HG03457 (cell line): ENCODE measurements around the gene ASB18.
"Not testable (repeated sequence)": the region's sequence is repeated elsewhere in the genome, so short reads cannot be mapped to it uniquely, and the experiment has no call there.

Experiments used
- ATAC-seq: cut with Tn5 transposase; IDR thresholded peaks from one replicate; pipeline ENCODE4 v1.9.1; 2021; ENCODE audit warnings: moderate number of reproducible peaks; ENCODE audit not compliant: unreplicated experiment

The ASB18 gene, protein sequence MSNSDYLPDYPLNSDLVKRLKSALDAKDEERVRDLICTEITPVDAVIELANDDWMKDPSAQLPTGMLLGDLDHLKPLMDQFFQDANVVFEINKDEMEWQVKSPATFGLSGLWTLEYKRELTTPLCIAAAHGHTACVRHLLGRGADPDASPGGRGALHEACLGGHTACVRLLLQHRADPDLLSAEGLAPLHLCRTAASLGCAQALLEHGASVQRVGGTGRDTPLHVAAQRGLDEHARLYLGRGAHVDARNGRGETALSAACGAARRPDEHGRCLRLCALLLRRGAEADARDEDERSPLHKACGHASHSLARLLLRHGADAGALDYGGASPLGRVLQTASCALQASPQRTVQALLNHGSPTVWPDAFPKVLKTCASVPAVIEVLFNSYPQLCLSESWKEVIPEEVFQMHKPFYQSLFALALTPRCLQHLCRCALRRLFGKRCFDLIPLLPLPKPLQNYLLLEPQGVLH

DNA sequence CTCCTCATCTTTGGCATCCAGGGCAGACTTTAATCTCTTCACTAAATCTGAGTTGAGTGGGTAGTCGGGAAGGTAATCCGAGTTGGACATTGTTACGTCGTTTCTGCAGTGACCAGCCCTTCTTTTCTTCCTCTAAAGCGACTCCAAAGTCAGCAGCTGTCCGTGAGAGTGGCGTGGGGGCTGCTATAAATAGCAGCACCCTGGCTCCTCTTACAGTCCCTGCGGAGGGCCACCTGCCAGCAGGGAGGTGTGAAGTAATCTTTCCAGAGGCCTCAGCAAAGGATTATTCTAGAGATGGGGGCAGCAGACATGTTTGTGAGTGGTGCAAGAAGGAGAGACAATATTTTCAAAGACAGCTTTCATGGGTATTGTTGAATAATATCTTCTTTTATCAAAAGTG, at the start of gene ASB18:
TSS of gene ASB18 (minus strand) at position 151 of the 400 bp plus-strand sequence. CDS start at position 90, 61 bp downstream.
- ATAC-seq: no peak

DNA sequence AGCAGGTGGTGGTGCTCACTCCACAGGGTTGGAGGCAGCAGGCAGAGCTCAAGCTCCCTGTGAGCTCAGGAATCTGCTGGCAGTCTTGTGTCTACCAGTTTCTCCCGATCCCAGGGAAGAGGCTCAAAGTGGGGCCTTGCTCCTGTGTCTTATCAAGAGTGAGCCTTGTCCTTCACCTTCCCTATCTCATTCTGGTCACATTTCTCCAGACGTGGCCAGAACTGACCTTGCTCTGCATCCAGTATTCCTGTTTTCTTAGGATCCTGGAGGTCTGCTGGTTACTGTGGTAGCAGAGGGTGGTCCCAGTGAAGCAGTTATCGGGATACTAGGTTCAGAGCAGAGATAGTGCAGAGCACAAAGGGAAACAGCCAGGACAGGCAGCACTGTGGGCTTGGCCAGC, 47.1 kb upstream of the ASB18 start:
- ATAC-seq: no peak

DNA sequence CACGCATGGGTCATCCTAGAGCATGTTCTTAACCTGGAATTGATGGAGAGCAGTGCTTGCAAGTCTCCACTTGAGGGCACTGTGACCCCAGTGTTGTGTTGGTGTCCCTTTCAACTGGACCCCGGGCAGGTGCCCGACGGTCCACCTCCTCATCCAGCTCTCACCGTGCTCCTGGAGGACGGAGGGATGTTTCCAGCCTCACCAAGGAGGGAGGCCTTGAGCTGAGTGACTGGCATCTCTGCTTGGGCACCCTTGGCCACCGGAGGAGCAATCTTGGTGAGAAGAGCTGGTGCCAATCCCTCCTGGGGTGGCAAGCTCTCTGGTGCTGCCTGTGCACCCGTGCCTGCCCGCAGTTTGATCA, 45.4 kb upstream of the ASB18 start:
- ATAC-seq: no peak

DNA sequence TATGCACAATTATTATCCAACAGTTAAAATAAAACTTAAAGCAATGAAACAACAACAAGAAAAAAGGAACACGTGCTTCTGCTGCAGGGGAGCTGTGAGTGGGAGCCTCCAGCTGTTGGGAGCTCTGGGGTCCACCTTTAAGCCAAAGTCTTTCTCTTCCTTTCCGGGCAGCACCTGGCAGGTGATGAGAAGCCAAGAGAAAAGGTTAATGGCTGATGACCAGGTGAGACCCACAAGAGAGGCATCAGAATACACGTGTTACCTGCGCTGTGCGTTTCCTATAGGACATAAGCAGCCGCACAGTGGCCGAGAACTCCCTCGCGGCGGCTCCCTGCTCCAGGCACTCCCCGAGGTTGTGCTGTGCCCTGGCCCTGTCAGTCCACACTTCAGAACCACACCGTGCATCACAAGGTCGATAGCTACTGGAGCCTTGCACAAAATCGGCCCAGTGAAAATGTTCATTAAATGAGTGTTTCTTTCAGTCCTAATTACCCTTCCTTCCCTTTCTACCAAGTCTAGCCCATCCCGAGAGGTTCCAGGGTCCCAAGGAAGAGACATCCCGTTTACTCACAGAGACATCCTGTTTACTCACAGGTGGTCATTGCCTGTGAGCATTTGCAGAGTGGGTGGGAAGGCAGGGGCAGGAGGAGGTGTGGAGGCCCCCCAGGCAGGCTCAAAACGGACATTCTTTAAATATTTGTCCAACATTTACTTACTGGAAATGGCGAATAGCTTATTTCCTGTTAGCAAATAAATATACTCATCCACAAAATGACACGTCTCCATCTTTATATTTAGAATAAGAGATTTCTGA, 44.9 kb upstream of the ASB18 start:
- no peak for ATAC-seq

DNA sequence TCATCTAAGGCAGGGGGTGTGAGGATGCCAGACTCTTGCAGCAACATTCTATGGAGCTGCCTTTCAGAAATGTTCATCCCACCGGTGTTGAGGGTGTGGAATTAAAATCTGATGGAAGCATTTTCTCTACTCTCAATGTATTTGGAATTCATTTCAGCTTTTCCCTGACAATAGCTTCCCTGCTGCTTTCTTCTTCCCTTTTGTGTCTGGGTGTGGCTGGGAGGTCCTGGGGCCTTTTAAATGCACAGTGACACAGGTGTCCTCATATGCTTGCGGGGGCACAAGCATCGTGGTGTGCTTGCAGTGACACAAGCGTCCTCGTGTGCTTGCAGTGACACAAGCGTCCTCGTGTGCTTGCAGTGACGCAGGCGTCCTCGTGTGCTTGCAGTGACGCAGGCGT, 43.4 kb upstream of the ASB18 start:
- no peak for ATAC-seq

DNA sequence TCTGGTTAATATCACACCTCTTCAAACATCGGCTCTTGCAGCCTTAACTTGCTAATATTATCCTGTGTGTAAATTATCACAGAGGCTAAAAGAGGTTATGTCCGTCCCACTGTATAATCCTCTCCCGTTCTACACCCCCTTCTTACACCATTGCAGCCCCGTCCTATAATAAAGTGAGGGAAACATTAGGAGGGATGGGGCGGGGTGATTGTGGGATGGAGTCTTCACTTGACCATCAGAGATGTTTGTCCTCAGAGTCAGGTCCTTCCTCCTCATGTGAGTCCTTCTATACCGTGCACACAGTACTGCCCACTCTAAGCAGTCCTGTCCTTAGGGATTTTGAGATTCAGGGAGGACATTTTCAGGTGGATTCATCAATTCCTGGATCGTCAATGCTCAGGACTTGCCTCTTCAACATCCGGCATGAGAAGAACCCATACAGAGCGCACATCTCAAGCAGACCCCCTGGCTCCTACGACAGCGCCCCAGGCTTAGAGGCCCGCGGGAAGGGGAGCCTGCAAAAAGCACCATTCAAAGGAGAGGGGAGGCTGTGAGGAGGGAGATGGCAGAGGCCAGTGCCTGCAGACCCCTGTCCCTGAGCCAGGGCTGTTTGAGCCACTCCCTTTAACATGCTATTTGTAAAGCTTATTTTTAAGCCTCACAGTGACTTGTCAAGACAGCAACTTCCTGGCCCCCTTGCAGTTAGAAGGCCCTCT, 42.8 kb upstream of the ASB18 start:
- ATAC-seq: no peak

DNA sequence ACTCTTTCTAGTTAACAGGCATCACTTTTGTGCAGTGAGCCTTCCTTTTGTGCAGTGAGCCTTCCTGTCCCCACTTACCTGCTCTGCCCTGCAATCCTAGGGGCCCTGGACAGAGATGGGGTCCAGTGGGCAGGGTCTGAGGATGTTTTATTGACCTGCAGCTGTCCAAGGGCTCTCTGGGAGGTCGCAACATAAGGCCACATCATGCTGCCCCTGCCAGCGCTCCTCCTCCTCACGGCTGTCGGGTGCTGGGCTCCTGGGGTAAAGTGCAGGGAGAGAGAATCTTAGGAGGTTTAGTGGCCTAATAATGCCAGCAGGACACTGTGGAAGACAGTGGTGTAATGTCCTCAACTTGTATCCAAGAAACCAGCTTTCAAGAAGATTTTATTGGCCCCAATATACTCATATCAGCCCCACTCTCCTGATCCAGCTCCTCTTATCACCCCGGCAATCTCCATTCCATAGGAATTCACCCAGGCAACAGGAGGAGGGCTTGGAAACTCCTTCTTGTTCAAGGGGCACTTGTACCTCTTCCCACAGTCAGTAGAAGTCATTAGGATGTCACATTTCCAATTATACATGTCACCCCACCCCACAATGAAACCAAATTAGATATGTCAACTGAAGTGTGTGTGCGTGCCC, 41.9 kb upstream of the ASB18 start:
- ATAC-seq: no peak

DNA sequence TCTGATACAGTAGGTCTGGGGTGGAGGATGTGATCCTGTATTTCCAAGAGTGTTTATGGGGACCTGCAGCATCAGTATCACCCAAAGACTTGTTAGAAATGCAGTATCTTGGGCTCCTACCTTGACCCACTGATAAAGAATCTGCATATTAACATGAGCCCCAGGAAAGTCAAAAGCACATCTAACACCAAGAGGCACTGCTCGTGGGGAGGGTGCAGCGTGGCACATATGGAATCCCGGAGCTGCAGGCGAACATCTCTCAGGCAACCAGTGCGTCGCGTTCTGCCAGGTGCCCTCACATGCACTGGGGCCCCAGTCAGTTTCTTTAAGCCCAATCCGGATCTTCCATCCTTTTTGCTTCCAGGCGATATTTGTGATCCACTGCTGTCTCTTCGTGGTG, 41.3 kb upstream of the ASB18 start:
- no peak for ATAC-seq

DNA sequence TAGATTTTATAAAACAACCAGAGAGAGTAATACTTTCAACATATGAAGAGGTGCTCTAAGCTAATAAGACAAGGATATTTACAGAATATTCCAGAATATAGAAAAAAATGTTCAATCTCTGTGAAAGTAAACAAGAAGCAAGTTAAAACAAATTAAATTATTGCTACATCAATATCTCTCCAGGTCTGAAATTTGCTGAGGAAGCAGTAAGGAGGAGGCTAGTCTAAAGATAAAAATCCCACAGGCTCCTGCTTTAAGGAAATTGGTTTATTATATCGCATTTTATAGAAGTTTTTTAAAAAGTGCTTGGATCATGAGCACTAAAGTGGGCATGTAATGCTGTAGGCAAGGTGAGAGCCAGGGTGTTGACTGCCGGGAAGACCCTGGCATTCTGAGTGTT, 39.7 kb upstream of the ASB18 start:
- ATAC-seq: no peak

DNA sequence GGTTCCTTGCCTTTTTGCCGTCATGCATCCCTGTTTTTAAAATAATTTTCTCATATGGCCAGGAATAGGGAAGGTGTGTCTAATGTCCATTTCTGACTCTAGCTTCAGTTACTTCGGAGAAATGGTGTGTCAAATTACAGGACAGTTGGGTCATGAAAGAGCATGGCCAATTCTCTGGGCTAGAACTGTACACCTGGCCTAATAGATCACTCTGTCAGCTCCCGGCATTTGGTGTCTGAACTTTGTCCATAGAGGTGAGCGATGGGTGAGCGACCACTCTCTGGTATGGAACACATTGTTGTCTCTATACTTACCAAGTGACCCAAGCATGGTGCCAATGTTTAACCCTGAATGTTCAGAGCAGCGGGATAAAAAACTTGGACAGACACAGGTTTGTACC, 38.3 kb upstream of the ASB18 start:
- ATAC-seq: no peak

DNA sequence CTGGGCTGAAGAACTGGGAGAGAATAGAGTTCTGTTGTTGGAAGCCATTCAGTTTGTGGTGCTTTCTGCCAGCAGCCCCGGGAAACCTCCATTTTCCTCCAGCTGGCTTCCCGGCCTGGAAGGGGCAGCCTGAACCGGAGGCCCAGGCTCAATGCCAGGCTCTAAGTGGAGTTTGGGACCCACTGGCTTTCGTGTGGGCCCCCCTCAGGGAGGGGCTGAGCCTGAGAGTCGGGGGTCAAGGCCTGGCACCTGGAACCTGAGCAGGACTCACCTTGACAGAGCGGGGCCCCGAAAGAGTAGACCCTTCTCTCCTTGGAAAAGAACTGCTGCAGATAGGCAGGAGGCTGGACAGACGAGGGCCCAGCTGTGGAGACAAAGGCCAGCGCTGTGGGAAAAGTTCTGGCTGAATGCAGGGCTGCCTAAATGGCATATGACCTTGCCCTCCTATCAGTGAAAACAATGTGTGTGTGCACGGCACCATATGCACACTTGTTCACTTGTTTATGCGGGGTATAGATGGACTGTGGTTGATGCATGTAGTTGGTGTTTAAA, 34.8 kb upstream of the ASB18 start:
- ATAC-seq: no peak

DNA sequence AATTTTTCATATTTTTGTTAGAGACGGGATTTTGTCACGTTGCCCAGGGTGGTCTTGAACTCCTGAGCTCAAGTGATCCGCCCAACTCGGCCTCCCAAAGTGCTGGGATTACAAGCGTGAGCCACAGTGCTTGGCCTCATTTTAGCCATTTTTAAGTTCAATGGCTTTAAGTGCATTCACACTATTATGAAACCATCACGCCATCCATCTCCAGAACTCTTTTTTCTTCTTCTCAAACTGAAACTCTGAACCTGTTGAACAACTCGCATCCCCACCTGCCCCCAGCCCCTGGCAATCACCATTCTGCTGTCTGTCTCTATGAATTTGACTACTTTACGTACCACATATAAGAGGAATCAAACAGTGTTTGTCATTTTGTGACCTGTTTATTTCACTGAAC, 31.3 kb upstream of the ASB18 start:
- ATAC-seq: no peak

DNA sequence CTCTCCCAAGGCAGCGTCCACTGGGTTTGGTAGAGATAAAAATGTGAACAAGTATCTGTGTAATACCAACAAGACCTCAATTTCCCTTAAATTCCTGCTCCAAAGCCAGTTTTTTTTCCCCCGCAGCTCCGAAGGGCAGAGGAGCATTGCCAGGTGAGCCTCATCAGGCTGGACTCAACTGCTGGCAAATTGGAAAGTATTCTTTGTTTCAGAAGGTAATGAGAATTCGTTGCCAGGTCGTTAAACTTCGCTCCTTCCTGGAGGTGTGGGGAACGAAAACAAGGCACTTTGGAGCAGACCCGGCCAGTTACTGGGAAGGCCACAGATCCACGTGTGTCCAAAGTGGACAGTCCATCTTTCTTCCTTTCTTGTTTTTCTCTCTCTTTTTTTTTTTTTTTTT, 30.4 kb upstream of the ASB18 start:
- no peak for ATAC-seq

DNA sequence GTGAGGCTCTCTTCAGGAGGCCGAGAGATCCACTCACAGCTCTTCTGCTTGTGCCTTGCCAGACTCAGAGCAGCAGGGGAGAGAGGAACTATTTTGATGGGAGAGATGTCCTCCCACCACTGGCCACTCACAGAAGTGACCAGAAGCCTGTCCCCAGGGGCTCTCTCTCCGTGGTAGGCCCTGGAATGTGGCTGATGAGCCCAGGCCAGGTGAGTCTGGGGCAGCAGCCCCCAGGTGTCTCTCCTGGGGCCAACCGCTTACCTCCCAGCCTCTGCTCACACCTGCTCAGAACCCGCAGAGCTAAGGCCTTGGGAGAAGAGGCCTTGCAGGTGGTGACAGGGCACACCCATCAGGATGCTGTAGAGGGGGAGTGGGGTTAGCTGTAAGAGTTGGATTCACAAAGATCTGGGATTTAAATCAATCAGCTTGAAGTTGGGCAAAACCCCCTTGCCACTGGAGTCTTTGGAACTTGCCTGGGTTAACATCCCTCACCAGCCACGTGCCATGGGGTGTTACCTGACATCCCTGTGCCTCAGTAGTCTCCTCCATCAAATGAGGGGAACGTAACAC, 29.1 kb upstream of the ASB18 start:
- no peak for ATAC-seq

DNA sequence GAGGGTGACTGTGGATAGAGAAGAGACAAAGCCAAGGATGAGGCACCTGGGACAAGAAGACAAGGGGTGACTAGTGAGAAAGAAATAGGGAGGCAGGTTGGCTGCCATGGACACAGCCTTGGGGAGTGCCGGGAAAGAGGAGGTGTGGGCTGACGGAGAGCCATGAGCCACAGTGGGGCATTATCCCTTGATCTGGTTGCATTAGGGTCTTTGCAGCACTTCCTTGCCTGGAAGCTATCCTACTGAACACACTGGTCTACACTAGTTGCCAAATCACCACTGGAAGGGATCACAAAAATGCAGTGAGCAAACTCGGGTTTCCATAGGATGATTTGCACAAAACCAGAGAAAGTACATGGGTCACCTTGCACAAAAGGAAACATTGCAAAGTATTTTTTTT, 27.7 kb upstream of the ASB18 start:
- no peak for ATAC-seq

DNA sequence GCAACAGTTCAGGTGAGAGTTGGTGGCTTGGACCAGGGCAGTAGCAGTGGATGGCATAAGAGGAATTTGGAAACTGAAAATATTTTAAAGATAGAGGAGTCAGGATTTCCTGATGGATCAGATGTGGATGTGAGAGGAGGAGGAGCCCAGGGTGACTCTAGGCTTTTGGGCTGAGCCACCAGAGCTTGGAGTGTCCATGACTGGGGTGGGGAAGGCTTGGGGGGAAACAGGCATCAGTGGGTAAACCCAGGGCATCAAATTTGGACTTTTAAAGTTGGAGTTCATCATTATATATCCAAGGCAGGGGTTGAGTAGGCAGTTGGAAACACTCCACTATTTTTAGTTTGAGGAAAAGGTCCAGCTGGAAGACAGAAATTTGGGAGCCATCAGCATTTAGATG, 27.3 kb upstream of the ASB18 start:
- ATAC-seq: no peak

DNA sequence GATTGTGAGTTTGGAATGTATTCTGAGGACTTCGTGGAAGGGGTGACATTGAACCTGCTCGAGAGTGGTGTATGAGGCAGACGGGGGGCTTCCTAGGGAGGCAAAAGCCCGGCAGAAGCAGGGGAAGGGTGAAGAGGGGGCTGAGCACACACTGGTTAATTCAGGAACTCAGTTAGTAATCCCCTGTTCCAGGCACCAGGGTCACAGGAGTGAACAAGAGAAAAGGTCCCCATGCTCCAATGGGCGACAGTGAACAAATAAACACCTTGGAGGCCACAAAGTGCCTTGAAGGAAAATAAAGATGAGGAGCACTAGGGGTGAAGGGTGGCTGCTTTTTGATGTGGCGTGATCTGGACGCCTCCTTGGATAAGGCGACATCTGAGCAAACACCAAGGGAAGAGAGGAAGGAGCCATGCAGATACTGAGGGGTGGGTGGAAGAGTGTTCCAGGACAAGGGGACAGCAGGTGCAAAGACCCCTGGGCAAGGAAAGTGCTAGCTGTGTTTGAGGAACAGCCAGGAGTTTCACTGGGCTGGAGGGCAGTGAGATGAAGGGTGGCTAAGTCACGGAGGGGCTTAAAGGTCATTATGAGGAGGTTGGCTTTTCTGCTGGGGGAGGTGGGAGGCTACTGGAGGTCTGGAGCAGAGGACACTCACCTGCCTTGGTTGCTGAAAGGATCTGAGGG, 26.7 kb upstream of the ASB18 start:
- ATAC-seq: no peak

DNA sequence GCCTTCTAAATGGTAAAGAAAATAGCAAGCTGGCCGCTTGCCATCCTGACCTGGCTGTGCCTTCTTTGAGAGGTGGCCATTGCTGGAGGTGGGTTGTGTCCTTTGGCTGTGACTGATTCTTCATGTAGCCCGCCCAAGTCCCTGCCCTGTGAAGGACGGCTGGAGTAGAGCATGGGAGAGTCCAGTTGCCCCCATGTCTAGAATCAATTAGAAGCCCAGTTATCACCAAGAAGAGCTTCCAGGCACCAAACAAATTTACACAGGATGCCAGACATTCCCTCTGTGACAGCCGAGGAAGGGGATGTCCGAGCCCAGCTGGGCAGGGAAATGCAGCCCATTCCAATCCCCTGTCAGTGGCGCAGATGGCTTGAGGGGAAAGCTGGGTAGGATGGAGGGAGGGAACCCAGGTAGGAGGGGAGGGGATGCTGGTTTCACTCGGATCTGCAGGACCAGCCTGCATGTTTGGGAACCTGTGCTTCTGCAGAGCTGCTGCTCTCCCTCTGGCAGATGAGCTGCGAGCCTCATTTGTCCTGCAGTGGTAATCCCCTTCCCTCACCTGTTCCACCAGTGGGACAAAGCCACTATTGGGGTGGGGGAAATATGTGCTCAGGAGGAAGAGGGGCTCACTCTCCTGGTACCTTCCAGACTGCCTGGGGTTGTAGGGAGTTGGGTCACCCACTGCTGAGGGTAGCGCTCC, 25.7 kb upstream of the ASB18 start:
- no peak for ATAC-seq

DNA sequence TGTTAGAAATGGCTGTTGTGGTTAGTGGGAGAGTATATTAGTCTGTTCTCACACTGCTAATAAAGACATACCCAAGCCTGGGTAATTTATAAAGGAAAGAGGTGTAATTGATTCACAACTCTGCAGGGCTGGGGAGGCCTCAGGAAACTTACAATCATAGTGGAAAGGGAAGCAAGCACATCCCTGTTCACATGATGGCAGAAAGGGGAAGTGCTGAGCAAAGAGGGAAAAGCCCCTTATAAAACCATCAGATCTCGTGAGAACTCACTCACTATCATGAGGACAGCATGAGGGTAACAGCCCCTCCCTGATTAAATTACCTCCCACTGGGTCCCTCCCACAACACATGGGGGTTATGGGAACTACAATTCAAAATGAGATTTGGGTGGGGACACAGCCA, 24.2 kb upstream of the ASB18 start:
- not testable (repeated sequence) for ATAC-seq
